Mucosa of rectum (tissue), 2 donors: ENCODE data around the gene TTC27.
"Not testable (repeated sequence)": the region's sequence is repeated elsewhere in the genome, so short reads cannot be mapped to it uniquely, and the experiment has no call there.

ENCODE experiments used
- H3K27ac ChIP-seq, 2 donors: one replicate each; pipeline ENCODE4 v1.7.0; 2013; ENCODE audit warnings: inconsistent platforms in 2 of 2, low read depth in 2 of 2, low read length in 2 of 2
- H3K27me3 ChIP-seq, 2 donors: one replicate each; pipeline ENCODE4 v1.7.0; 2013; ENCODE audit warnings: low read length in 2 of 2; ENCODE audit not compliant: control insufficient read depth in 2 of 2, insufficient read depth in 2 of 2
- H3K36me3 ChIP-seq, 2 donors: one replicate each; pipeline ENCODE4 v1.7.0; 2013; ENCODE audit warnings: low read length in 2 of 2; ENCODE audit not compliant: control insufficient read depth in 2 of 2, insufficient read depth in 2 of 2
- H3K4me1 ChIP-seq, 2 donors: one replicate each; pipeline ENCODE4 v1.7.0; 2013; ENCODE audit warnings: low read length in 2 of 2, mild to moderate bottlenecking in 1 of 2; ENCODE audit not compliant: control insufficient read depth in 2 of 2, insufficient read depth in 2 of 2
- H3K4me3 ChIP-seq, 2 donors: one replicate each; pipeline ENCODE4 v1.7.0; 2013; ENCODE audit warnings: low read length in 2 of 2
- H3K9ac ChIP-seq, 2 donors: one replicate each; pipeline ENCODE4 v1.7.0; 2013; ENCODE audit warnings: low read length in 2 of 2, low read depth in 1 of 2, mild to moderate bottlenecking in 1 of 2
- H3K9me3 ChIP-seq, 2 donors: one replicate each; pipeline ENCODE4 v1.7.0; 2013; ENCODE audit warnings: low read length in 2 of 2; ENCODE audit not compliant: control insufficient read depth in 2 of 2
- donor health status: healthy.
- donor health status: Normal muscosa, but diverticular disease.

Gene TTC27

DNA sequence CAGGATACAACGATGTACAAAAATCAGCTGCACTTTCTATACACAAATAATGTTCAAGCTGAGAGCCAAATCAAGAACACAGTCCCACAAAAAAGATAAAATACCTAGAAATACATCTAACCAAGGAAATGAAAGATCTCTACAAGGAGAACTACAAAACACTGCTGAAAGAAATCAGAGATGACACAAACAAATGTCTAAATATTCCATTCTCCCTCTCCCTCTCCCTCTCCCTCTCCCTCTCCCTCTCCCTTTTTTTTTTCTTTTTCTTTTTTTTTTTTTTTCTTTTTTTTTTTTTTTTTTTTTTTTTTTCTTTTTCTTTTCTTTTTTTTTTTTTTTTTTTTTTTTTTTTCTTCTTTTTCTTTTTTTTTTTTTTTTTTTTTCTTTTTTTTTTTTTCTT, 238.6 kb downstream of the TTC27 start:
- H3K9ac ChIP-seq, H3K36me3 ChIP-seq, H3K27ac ChIP-seq, H3K4me1 ChIP-seq, H3K4me3 ChIP-seq, H3K9me3 ChIP-seq, H3K27me3 ChIP-seq: not testable (repeated sequence)
